ENCODE measurements around the gene CGNL1.

Gene CGNL1

GRCh38 chr15:57589281-57589680 is 213.0 kb downstream of the CGNL1 start:
- H3K4me3 ChIP-seq (ENCODE audit: low read length) = no peak overlapping the region
- no peak overlapping the region for H3K9ac ChIP-seq (ENCODE audit: low read depth, low read length)
- peaks cover 14% of the 10 kb centered on the region for H3K4me1 ChIP-seq (ENCODE audit: control insufficient read depth, insufficient read depth, low read length)
- H3K9me3 ChIP-seq (replicated peaks; ENCODE audit: low read length) = no peaks in the 10 kb centered on the region
- no peaks in the 10 kb centered on the region for H3K36me3 ChIP-seq (ENCODE audit: insufficient read depth, low read length)
- peaks cover 18% of the 10 kb centered on the region for H3K27me3 ChIP-seq (ENCODE audit: control insufficient read depth, insufficient read depth, low read length)
- H3K4me2 ChIP-seq (ENCODE audit: low read length) = no peak overlapping the region

GRCh38 chr15:57589754-57590153 is 213.4 kb downstream of the CGNL1 start:
- no peak overlapping the region for H3K4me2 ChIP-seq (ENCODE audit: low read length)
- no peak overlapping the region for H3K4me3 ChIP-seq (ENCODE audit: low read length)
- H3K9me3 ChIP-seq (replicated peaks; ENCODE audit: low read length) = no peaks in the 10 kb centered on the region
- peaks cover 18% of the 10 kb centered on the region for H3K27me3 ChIP-seq (ENCODE audit: control insufficient read depth, insufficient read depth, low read length)
- H3K4me1 ChIP-seq (ENCODE audit: control insufficient read depth, insufficient read depth, low read length) = peaks cover 14% of the 10 kb centered on the region
- no peaks in the 10 kb centered on the region for H3K36me3 ChIP-seq (ENCODE audit: insufficient read depth, low read length)
- no peak overlapping the region for H3K9ac ChIP-seq (ENCODE audit: low read depth, low read length)

- H3K9me3 ChIP-seq (replicated peaks; ENCODE audit: low read length) = no peaks in the 10 kb centered on the region
- peak overlapping the region; percentile 68 for H3K4me3 ChIP-seq (ENCODE audit: low read length)
- H3K4me2 ChIP-seq (ENCODE audit: low read length) = peak overlapping the region; percentile 88
- H3K27me3 ChIP-seq (ENCODE audit: control insufficient read depth, insufficient read depth, low read length) = peaks cover 22% of the 10 kb centered on the region
- H3K9ac ChIP-seq (ENCODE audit: low read depth, low read length) = no peak overlapping the region
- peaks cover 14% of the 10 kb centered on the region for H3K4me1 ChIP-seq (ENCODE audit: control insufficient read depth, insufficient read depth, low read length)
- H3K36me3 ChIP-seq (ENCODE audit: insufficient read depth, low read length) = no peaks in the 10 kb centered on the region
Observed at GRCh38 chr15:57591237-57591821, 215.0 kb downstream of the CGNL1 start.

GRCh38 chr15:57591822-57592367 is 215.6 kb downstream of the CGNL1 start, which contains the start of gene MYZAP:
Gene MYZAP, plus strand, starts transcription at chr15:57591904. Its CDS starts 131 bp downstream, at chr15:57592035.
- Histone ChIP-seq H3K4me1 (ENCODE audit: control insufficient read depth, insufficient read depth, low read length) (peaks cover 13% of the 10 kb centered on the region), H3K9ac (ENCODE audit: low read depth, low read length) (no peak within 1 kb of the TSS), H3K27me3 (ENCODE audit: control insufficient read depth, insufficient read depth, low read length) (peaks cover 22% of the 10 kb centered on the region), H3K4me3 (ENCODE audit: low read length) (peak within 1 kb of the TSS; percentile 68), H3K4me2 (ENCODE audit: low read length) (peak within 1 kb of the TSS; percentile 88), H3K9me3 (replicated peaks; ENCODE audit: low read length) (no peaks in the 10 kb centered on the region), H3K36me3 (ENCODE audit: insufficient read depth, low read length) (no peaks in the 10 kb centered on the region)

- Histone ChIP-seq H3K9ac (ENCODE audit: low read depth, low read length) (no peak overlapping the region), H3K9me3 (replicated peaks; ENCODE audit: low read length) (no peaks in the 10 kb centered on the region), H3K4me1 (ENCODE audit: control insufficient read depth, insufficient read depth, low read length) (peaks cover 9% of the 10 kb centered on the region), H3K36me3 (ENCODE audit: insufficient read depth, low read length) (no peaks in the 10 kb centered on the region), H3K4me2 (ENCODE audit: low read length) (peak overlapping the region; percentile 88), H3K27me3 (ENCODE audit: control insufficient read depth, insufficient read depth, low read length) (peaks cover 22% of the 10 kb centered on the region), H3K4me3 (ENCODE audit: low read length) (peak overlapping the region; percentile 68)
Observed at GRCh38 chr15:57592426-57592825, 216.1 kb downstream of the CGNL1 start.

- peaks cover 22% of the 10 kb centered on the region for H3K27me3 ChIP-seq (ENCODE audit: control insufficient read depth, insufficient read depth, low read length)
Observed at GRCh38 chr15:57592836-57593420, 216.6 kb downstream of the CGNL1 start.

GRCh38 chr15:57594479-57594878 is 218.2 kb downstream of the CGNL1 start:
- Histone ChIP-seq H3K4me2 (ENCODE audit: low read length) (no peak overlapping the region), H3K27me3 (ENCODE audit: control insufficient read depth, insufficient read depth, low read length) (peaks cover 31% of the 10 kb centered on the region), H3K36me3 (ENCODE audit: insufficient read depth, low read length) (no peaks in the 10 kb centered on the region), H3K9me3 (replicated peaks; ENCODE audit: low read length) (no peaks in the 10 kb centered on the region), H3K4me3 (ENCODE audit: low read length) (no peak overlapping the region), H3K9ac (ENCODE audit: low read depth, low read length) (no peak overlapping the region), H3K4me1 (ENCODE audit: control insufficient read depth, insufficient read depth, low read length) (peaks cover 5% of the 10 kb centered on the region)

More at GRCh38 chr15:57592836-57593420, 216.6 kb downstream of the CGNL1 start:
- peaks cover 9% of the 10 kb centered on the region for H3K4me1 ChIP-seq (ENCODE audit: control insufficient read depth, insufficient read depth, low read length)
- no peaks in the 10 kb centered on the region for H3K36me3 ChIP-seq (ENCODE audit: insufficient read depth, low read length)
- H3K9me3 ChIP-seq (replicated peaks; ENCODE audit: low read length) = no peaks in the 10 kb centered on the region
- no peak overlapping the region for H3K4me2 ChIP-seq (ENCODE audit: low read length)
- no peak overlapping the region for H3K4me3 ChIP-seq (ENCODE audit: low read length)
- H3K9ac ChIP-seq (ENCODE audit: low read depth, low read length) = no peak overlapping the region

GRCh38 chr15:57595011-57595866 is 218.9 kb downstream of the CGNL1 start:
- Histone ChIP-seq H3K4me1 (ENCODE audit: control insufficient read depth, insufficient read depth, low read length) (peaks cover 5% of the 10 kb centered on the region), H3K4me2 (ENCODE audit: low read length) (no peak overlapping the region), H3K4me3 (ENCODE audit: low read length) (no peak overlapping the region), H3K9me3 (replicated peaks; ENCODE audit: low read length) (no peaks in the 10 kb centered on the region), H3K36me3 (ENCODE audit: insufficient read depth, low read length) (no peaks in the 10 kb centered on the region), H3K27me3 (ENCODE audit: control insufficient read depth, insufficient read depth, low read length) (peaks cover 33% of the 10 kb centered on the region), H3K9ac (ENCODE audit: low read depth, low read length) (no peak overlapping the region)

- no peak overlapping the region for H3K4me2 ChIP-seq (ENCODE audit: low read length)
- H3K4me1 ChIP-seq (ENCODE audit: control insufficient read depth, insufficient read depth, low read length) = peaks cover 2% of the 10 kb centered on the region
- H3K27me3 ChIP-seq (ENCODE audit: control insufficient read depth, insufficient read depth, low read length) = peaks cover 30% of the 10 kb centered on the region
- H3K36me3 ChIP-seq (ENCODE audit: insufficient read depth, low read length) = no peaks in the 10 kb centered on the region
- H3K9me3 ChIP-seq (replicated peaks; ENCODE audit: low read length) = no peaks in the 10 kb centered on the region
- H3K9ac ChIP-seq (ENCODE audit: low read depth, low read length) = no peak overlapping the region
- H3K4me3 ChIP-seq (ENCODE audit: low read length) = no peak overlapping the region
Observed at GRCh38 chr15:57596301-57596855, 220.1 kb downstream of the CGNL1 start.

GRCh38 chr15:57596978-57597377 is 220.7 kb downstream of the CGNL1 start:
- no peak overlapping the region for H3K9ac ChIP-seq (ENCODE audit: low read depth, low read length)
- H3K27me3 ChIP-seq (ENCODE audit: control insufficient read depth, insufficient read depth, low read length) = peaks cover 31% of the 10 kb centered on the region

GRCh38 chr15:57597431-57597830 is 221.1 kb downstream of the CGNL1 start:
- no peaks in the 10 kb centered on the region for H3K36me3 ChIP-seq (ENCODE audit: insufficient read depth, low read length)
- H3K4me1 ChIP-seq (ENCODE audit: control insufficient read depth, insufficient read depth, low read length) = no peaks in the 10 kb centered on the region
- no peak overlapping the region for H3K9ac ChIP-seq (ENCODE audit: low read depth, low read length)
- H3K4me3 ChIP-seq (ENCODE audit: low read length) = no peak overlapping the region
- no peaks in the 10 kb centered on the region for H3K9me3 ChIP-seq (replicated peaks; ENCODE audit: low read length)
- H3K27me3 ChIP-seq (ENCODE audit: control insufficient read depth, insufficient read depth, low read length) = peaks cover 34% of the 10 kb centered on the region
- no peak overlapping the region for H3K4me2 ChIP-seq (ENCODE audit: low read length)

More at GRCh38 chr15:57596978-57597377, 220.7 kb downstream of the CGNL1 start:
- H3K9me3 ChIP-seq (replicated peaks; ENCODE audit: low read length) = no peaks in the 10 kb centered on the region
- H3K36me3 ChIP-seq (ENCODE audit: insufficient read depth, low read length) = no peaks in the 10 kb centered on the region
- H3K4me3 ChIP-seq (ENCODE audit: low read length) = no peak overlapping the region
- H3K4me1 ChIP-seq (ENCODE audit: control insufficient read depth, insufficient read depth, low read length) = no peaks in the 10 kb centered on the region
- no peak overlapping the region for H3K4me2 ChIP-seq (ENCODE audit: low read length)
